Smooth muscle cell (in vitro differentiated cells): Measurements from ENCODE around the gene TRAF1. TPM values are rescaled to one million over a fixed set of nuclear protein-coding genes. Genes with fewer than 3 reads are reported as not detected.

Experiments used
- DNase-seq: peaks from one replicate; lab custom pipeline; 2025; ENCODE audit not compliant: unreplicated experiment; lab: John Stamatoyannopoulos, UW
- H2AFZ ChIP-seq: fragments of 200-600 bp; sonication (generic); 2 replicates; pipeline ENCODE4 v1.6.0; 2016; ENCODE audit warnings: antibody characterized with exemption, low read depth, mild to moderate bottlenecking
- H3F3A ChIP-seq: fragments of 200-600 bp; sonication (generic); 2 replicates; pipeline ENCODE4 v1.6.0; 2017; ENCODE audit warnings: antibody characterized with exemption, low read depth
- H3K27ac ChIP-seq: fragments of 200-600 bp; sonication (generic); 2 replicates; pipeline ENCODE4 v1.5.1; 2016; ENCODE audit warnings: low read depth, mild to moderate bottlenecking
- H3K27me3 ChIP-seq: fragments of 200-600 bp; sonication (generic); 2 replicates; pipeline ENCODE4 v1.6.1; 2016; ENCODE audit warnings: low read depth, mild to moderate bottlenecking
- H3K36me3 ChIP-seq: fragments of 200-600 bp; sonication (generic); 2 replicates; pipeline ENCODE4 v1.5.1; 2016; ENCODE audit warnings: low read depth
- H3K4me1 ChIP-seq: fragments of 200-600 bp; sonication (generic); 2 replicates; pipeline ENCODE4 v1.5.1; 2016; ENCODE audit warnings: low read depth
- H3K4me2 ChIP-seq: fragments of 200-600 bp; sonication (generic); 2 replicates; pipeline ENCODE4 v1.6.0; 2016; ENCODE audit warnings: mild to moderate bottlenecking
- H3K4me3 ChIP-seq: fragments of 200-600 bp; sonication (generic); 2 replicates; pipeline ENCODE4 v1.5.1; 2016; ENCODE audit warnings: mild to moderate bottlenecking
- H3K79me2 ChIP-seq: fragments of 200-600 bp; sonication (generic); 2 replicates; pipeline ENCODE4 v1.6.0; 2016; ENCODE audit warnings: low read depth, mild to moderate bottlenecking
- H3K9ac ChIP-seq: fragments of 200-600 bp; sonication (generic); 2 replicates; pipeline ENCODE4 v1.6.0; 2016; ENCODE audit warnings: low read depth
- H3K9me3 ChIP-seq: fragments of 200-600 bp; sonication (generic); replicated peaks from 2 replicates; pipeline ENCODE4 v1.5.1; 2016; ENCODE audit warnings: low read depth
- H4K20me1 ChIP-seq: fragments of 200-600 bp; sonication (generic); 2 replicates; pipeline ENCODE4 v1.6.0; 2016; ENCODE audit warnings: low read depth
- CTCF ChIP-seq: fragments of 200-600 bp; sonication (generic); IDR thresholded peaks from 2 replicates; pipeline ENCODE4 v1.5.1; 2017; ENCODE audit warnings: borderline replicate concordance, mild to moderate bottlenecking, antibody characterized with exemption; ENCODE audit not compliant: insufficient read depth, poor library complexity, severe bottlenecking
- WGBS: methylation state at CpG from one replicate; pipeline ENCODE4 v1.1.7; 2016; ENCODE audit warnings: low lambda C conversion rate; 5-methylcytosine and 5-hydroxymethylcytosine counted together
- polyA plus RNA-seq: library from polyadenylated mRNA; unstranded; fragments of >200 nt; fragmentation: Nextera tagmentation; extraction: Ambion mirVana; gene quantifications from 2 replicates; pipeline ENCODE4 v1.2.1, GENCODE V29; 2016
- total RNA-seq: library from RNA; depleted of rRNA; stranded (reverse); fragments of >200 nt; gene quantifications from 2 replicates; pipeline ENCODE4 v1.2.3, GENCODE V29; 2014

The TRAF1 gene
- total and polyA plus RNA-seq, 2 experiments from 2014 or later: 2.9 to 5.4 TPM

DNA sequence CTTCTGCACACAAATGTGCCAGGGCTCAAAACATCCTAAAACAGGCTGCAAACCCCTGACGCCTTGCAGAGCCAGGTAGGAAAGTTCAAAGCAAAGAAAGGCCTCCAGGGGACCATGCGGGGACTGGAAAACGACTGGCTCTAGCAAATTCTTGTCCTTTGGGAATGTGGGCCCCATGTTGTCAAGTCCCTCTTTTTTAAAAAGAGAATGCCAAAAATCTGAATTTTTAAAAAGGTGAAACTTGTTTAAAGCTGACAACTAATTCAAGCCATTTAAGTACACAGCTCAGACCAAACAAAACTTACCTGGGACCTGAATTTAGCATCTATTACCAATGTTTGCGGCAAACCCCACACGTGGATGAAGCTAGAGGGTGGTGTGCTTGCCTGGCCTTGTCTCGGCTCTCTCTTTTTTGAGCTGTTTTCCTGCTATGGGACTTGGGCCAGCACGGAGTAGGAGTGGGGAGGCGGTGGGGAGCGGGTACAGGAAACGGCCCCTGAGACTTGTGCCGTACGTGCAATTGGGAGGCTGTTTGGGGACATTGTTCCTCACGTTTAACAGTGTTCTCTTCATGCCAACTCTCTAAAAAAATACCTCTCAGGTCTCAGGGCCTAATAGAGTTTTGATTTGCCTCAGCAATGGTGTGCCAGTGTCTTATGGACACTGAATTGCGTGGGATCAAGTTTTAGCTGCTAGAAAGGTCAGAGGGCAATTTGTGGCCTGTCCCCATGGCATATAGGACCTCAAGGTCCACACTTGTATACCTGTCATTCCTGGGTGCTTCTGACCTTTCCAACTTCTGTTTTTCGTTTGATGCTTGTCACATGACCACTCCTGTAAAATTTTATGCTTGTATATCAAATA, 34.5 kb downstream of the TRAF1 start:
- Histone ChIP-seq H3K27me3 (no peaks in the 10 kb centered on the region), H2AFZ (no peak overlapping the region), H3K79me2 (no peaks in the 10 kb centered on the region), H3K4me3 (no peak overlapping the region), H3K9me3 (no peaks in the 10 kb centered on the region), H3K27ac (no peak overlapping the region), H3K9ac (no peak overlapping the region), H3K4me1 (peaks cover 13% of the 10 kb centered on the region), H3K36me3 (no peaks in the 10 kb centered on the region), H3K4me2 (no peak overlapping the region), H3F3A (peaks cover 27% of the 10 kb centered on the region), H4K20me1 (no peaks in the 10 kb centered on the region)
- no peak for TF ChIP-seq CTCF
- no peak for DNase-seq
- WGBS: 87% methylated on average over 15 of the region's 15 CpGs

GRCh38 chr9:120891245-120891883, 35.2 kb downstream of the TRAF1 start:
- H3K4me1 ChIP-seq: peaks cover 15% of the 10 kb centered on the region
- TF ChIP-seq CTCF: no peak

DNA sequence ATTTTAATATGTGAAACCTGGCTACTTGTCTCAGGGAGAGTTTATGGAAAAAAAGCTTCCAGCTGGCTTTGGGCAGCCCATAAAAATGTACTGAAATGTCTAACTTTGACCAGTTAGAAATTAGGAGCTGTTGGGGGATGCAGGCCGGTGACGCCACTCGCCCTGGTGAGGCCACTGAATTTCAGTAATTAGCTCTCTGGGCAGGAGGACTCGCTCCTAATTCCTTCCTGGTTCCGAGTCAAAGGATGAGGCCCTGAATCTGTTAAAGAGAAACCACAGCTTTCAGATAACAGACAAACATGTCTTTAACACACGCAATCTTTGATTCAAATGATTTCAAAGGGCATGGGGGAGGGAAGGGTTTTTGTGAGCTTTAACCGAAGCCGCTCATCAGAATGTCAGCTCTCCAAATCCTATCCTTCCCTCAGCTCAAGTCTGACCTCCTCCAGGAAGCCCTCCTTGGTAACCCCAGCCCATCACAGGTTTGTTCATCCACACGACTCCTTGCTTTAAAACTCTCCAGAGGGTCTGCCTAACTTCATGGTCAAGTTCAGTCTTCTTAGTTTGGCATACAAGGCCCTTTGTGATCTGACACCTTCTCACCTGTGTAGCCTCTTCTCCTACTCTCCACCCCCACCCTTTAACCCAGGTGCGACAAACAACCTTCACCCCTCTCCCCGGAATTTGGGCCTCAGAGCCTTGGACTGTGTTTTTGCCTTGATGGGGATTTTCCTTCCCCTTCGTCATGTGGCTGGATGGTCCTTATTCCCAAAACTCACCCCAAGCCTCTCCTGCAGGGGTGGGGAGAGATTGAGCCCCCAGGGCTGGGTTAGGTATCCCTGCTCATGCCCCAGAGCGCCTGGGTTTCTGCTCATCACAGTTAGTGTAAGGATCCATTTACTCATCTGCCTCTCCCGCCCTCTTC, 36.0 kb downstream of the TRAF1 start:
- no peaks in the 10 kb centered on the region for H3K27me3 ChIP-seq
- peak overlapping the region; percentile 73 for H3K4me2 ChIP-seq
- H2AFZ ChIP-seq: no peak overlapping the region
- peaks cover 23% of the 10 kb centered on the region for H3K4me1 ChIP-seq
- H3F3A ChIP-seq: peaks cover 39% of the 10 kb centered on the region
- no peak for DNase-seq
- peak overlapping the region; percentile 53 for H3K27ac ChIP-seq
- WGBS: 40% methylated on average over 13 of the region's 14 CpGs
- H3K9me3 ChIP-seq: no peaks in the 10 kb centered on the region
- H3K9ac ChIP-seq: no peak overlapping the region
- no peaks in the 10 kb centered on the region for H3K36me3 ChIP-seq
- no peak overlapping the region for H3K4me3 ChIP-seq
- no peaks in the 10 kb centered on the region for H4K20me1 ChIP-seq
- TF ChIP-seq CTCF: no peak
- H3K79me2 ChIP-seq: no peaks in the 10 kb centered on the region

More at GRCh38 chr9:120891245-120891883, 35.2 kb downstream of the TRAF1 start:
- 84% methylated on average over 10 of the region's 10 CpGs for WGBS
- peaks cover 33% of the 10 kb centered on the region for H3F3A ChIP-seq
- H3K4me2 ChIP-seq: no peak overlapping the region
- no peak overlapping the region for H3K4me3 ChIP-seq
- H3K9ac ChIP-seq: no peak overlapping the region
- DNase-seq: no peak
- H3K79me2 ChIP-seq: no peaks in the 10 kb centered on the region
- no peaks in the 10 kb centered on the region for H4K20me1 ChIP-seq
- no peaks in the 10 kb centered on the region for H3K9me3 ChIP-seq
- H3K27me3 ChIP-seq: no peaks in the 10 kb centered on the region
- H3K27ac ChIP-seq: no peak overlapping the region
- H2AFZ ChIP-seq: no peak overlapping the region
- H3K36me3 ChIP-seq: no peaks in the 10 kb centered on the region
